OCI-LY7 (cell line): ENCODE results near the gene FKBP4.

Source experiments
- EZH2phosphoT487 ChIP-seq: fragments of 200-600 bp; sonication (generic); IDR thresholded peaks from 2 replicates; pipeline ENCODE4 v1.6.1; 2018; ENCODE audit warnings: low read depth, borderline replicate concordance, mild to moderate bottlenecking, mixed run types, antibody characterized with exemption, low read length, moderate library complexity, mixed read lengths
- TF ChIP-seq, protein P1 (sequence below): fragments of 200-600 bp; sonication (generic); conservative IDR thresholded peaks from 2 replicates; pipeline ENCODE4 v1.5.1; 2014; ENCODE audit warnings: mild to moderate bottlenecking, antibody characterized with exemption, low read length, moderate library complexity, mixed read lengths

GRCh38 chr12:2794736-2795289, at the start of gene FKBP4:
- TF ChIP-seq, protein P1, sequence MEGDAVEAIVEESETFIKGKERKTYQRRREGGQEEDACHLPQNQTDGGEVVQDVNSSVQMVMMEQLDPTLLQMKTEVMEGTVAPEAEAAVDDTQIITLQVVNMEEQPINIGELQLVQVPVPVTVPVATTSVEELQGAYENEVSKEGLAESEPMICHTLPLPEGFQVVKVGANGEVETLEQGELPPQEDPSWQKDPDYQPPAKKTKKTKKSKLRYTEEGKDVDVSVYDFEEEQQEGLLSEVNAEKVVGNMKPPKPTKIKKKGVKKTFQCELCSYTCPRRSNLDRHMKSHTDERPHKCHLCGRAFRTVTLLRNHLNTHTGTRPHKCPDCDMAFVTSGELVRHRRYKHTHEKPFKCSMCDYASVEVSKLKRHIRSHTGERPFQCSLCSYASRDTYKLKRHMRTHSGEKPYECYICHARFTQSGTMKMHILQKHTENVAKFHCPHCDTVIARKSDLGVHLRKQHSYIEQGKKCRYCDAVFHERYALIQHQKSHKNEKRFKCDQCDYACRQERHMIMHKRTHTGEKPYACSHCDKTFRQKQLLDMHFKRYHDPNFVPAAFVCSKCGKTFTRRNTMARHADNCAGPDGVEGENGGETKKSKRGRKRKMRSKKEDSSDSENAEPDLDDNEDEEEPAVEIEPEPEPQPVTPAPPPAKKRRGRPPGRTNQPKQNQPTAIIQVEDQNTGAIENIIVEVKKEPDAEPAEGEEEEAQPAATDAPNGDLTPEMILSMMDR = no peak
- TF ChIP-seq EZH2phosphoT487 = no peak
